Measurements from ENCODE around the gene RPUSD3.
"Not testable (repeated sequence)": the region's sequence is repeated elsewhere in the genome, so short reads cannot be mapped to it uniquely, and the experiment has no call there.

The RPUSD3 gene

GRCh38 chr3:9852528-9852927 lies 8.7 kb upstream of the RPUSD3 start:
- no peaks in the 10 kb centered on the region for H4K20me1 ChIP-seq (ENCODE audit: insufficient read depth, low read length)
- H3K9me3 ChIP-seq (ENCODE audit: low read length), result no peaks in the 10 kb centered on the region
- H3K4me3 ChIP-seq (ENCODE audit: low read depth, low read length, poor library complexity, severe bottlenecking), result no peak overlapping the region
- H3K79me2 ChIP-seq (ENCODE audit: insufficient read depth, low read length), result no peaks in the 10 kb centered on the region
- no peaks in the 10 kb centered on the region for H3K27me3 ChIP-seq (ENCODE audit: insufficient read depth, low read length)
- TF ChIP-seq CTCF (IDR thresholded peaks at IDR 0.05; ENCODE audit: low read length) (peak; percentile 13; the same call in 1 of the 2 replicates), EZH2 (IDR thresholded peaks at IDR 0.05; ENCODE audit: borderline replicate concordance, low read length) (no peak)
- H3K9ac ChIP-seq (ENCODE audit: low read length), result no peak overlapping the region
- no peak overlapping the region for H2AFZ ChIP-seq (ENCODE audit: low read length)
- H3F3A ChIP-seq (ENCODE audit: insufficient read depth, low read length), result no peaks in the 10 kb centered on the region
- no peaks in the 10 kb centered on the region for H3K9me2 ChIP-seq (ENCODE audit: low read depth, low read length)
- no peak overlapping the region for H3K4me2 ChIP-seq (ENCODE audit: low read length)
- H3K27ac ChIP-seq (ENCODE audit: low read depth, low read length, poor library complexity, severe bottlenecking), result no peak overlapping the region
- no peaks in the 10 kb centered on the region for H3K4me1 ChIP-seq (ENCODE audit: insufficient read depth, low read length, severe bottlenecking)
- H3K36me3 ChIP-seq (ENCODE audit: insufficient read depth, low read length), result no peaks in the 10 kb centered on the region

GRCh38 chr3:9851926-9852325 lies 8.1 kb upstream of the RPUSD3 start:
- not testable (repeated sequence) for H3K4me2 ChIP-seq (ENCODE audit: low read length); H3K36me3 ChIP-seq (ENCODE audit: insufficient read depth, low read length); H3K27me3 ChIP-seq (ENCODE audit: insufficient read depth, low read length); H2AFZ ChIP-seq (ENCODE audit: low read length); H3K9me2 ChIP-seq (ENCODE audit: low read depth, low read length); H4K20me1 ChIP-seq (ENCODE audit: insufficient read depth, low read length); H3K27ac ChIP-seq (ENCODE audit: low read depth, low read length, poor library complexity, severe bottlenecking); H3K4me1 ChIP-seq (ENCODE audit: insufficient read depth, low read length, severe bottlenecking); H3F3A ChIP-seq (ENCODE audit: insufficient read depth, low read length); H3K4me3 ChIP-seq (ENCODE audit: low read depth, low read length, poor library complexity, severe bottlenecking); H3K9ac ChIP-seq (ENCODE audit: low read length); H3K9me3 ChIP-seq (ENCODE audit: low read length); H3K79me2 ChIP-seq (ENCODE audit: insufficient read depth, low read length)

- not testable (repeated sequence) for H3K27ac ChIP-seq (ENCODE audit: low read depth, low read length, poor library complexity, severe bottlenecking); H3K9ac ChIP-seq (ENCODE audit: low read length); H2AFZ ChIP-seq (ENCODE audit: low read length); H4K20me1 ChIP-seq (ENCODE audit: insufficient read depth, low read length); H3K79me2 ChIP-seq (ENCODE audit: insufficient read depth, low read length); H3K4me2 ChIP-seq (ENCODE audit: low read length); H3F3A ChIP-seq (ENCODE audit: insufficient read depth, low read length); H3K27me3 ChIP-seq (ENCODE audit: insufficient read depth, low read length); H3K4me3 ChIP-seq (ENCODE audit: low read depth, low read length, poor library complexity, severe bottlenecking); H3K9me2 ChIP-seq (ENCODE audit: low read depth, low read length); H3K36me3 ChIP-seq (ENCODE audit: insufficient read depth, low read length); H3K4me1 ChIP-seq (ENCODE audit: insufficient read depth, low read length, severe bottlenecking); H3K9me3 ChIP-seq (ENCODE audit: low read length)
Measured at GRCh38 chr3:9851383-9851782, 7.6 kb upstream of the RPUSD3 start.

GRCh38 chr3:9848860-9849259 lies 5.1 kb upstream of the RPUSD3 start:
- not testable (repeated sequence) for H3K9ac ChIP-seq (ENCODE audit: low read length); H3K9me3 ChIP-seq (ENCODE audit: low read length); H3F3A ChIP-seq (ENCODE audit: insufficient read depth, low read length); H4K20me1 ChIP-seq (ENCODE audit: insufficient read depth, low read length); H3K9me2 ChIP-seq (ENCODE audit: low read depth, low read length); H3K27me3 ChIP-seq (ENCODE audit: insufficient read depth, low read length); H3K79me2 ChIP-seq (ENCODE audit: insufficient read depth, low read length); H3K4me2 ChIP-seq (ENCODE audit: low read length); H3K27ac ChIP-seq (ENCODE audit: low read depth, low read length, poor library complexity, severe bottlenecking); H3K36me3 ChIP-seq (ENCODE audit: insufficient read depth, low read length); H3K4me1 ChIP-seq (ENCODE audit: insufficient read depth, low read length, severe bottlenecking); H3K4me3 ChIP-seq (ENCODE audit: low read depth, low read length, poor library complexity, severe bottlenecking); H2AFZ ChIP-seq (ENCODE audit: low read length)
- peak; percentile 45 for TF ChIP-seq CTCF (IDR thresholded peaks at IDR 0.05; ENCODE audit: low read length)

GRCh38 chr3:9847870-9848269 lies 4.1 kb upstream of the RPUSD3 start:
- not testable (repeated sequence) for H4K20me1 ChIP-seq (ENCODE audit: insufficient read depth, low read length); H3K9me3 ChIP-seq (ENCODE audit: low read length); H3K9me2 ChIP-seq (ENCODE audit: low read depth, low read length); H3K9ac ChIP-seq (ENCODE audit: low read length); H2AFZ ChIP-seq (ENCODE audit: low read length); H3K4me1 ChIP-seq (ENCODE audit: insufficient read depth, low read length, severe bottlenecking); H3K4me2 ChIP-seq (ENCODE audit: low read length); H3K27ac ChIP-seq (ENCODE audit: low read depth, low read length, poor library complexity, severe bottlenecking); H3K36me3 ChIP-seq (ENCODE audit: insufficient read depth, low read length); H3F3A ChIP-seq (ENCODE audit: insufficient read depth, low read length); H3K4me3 ChIP-seq (ENCODE audit: low read depth, low read length, poor library complexity, severe bottlenecking); H3K79me2 ChIP-seq (ENCODE audit: insufficient read depth, low read length); H3K27me3 ChIP-seq (ENCODE audit: insufficient read depth, low read length)
